Esophagus squamous epithelium (tissue), 5 donors: ENCODE data around the gene SPPL2B. TPM values are rescaled to one million over a fixed set of nuclear protein-coding genes. Genes with fewer than 3 reads are reported as not detected.
A peak's percentile ranks its signal among the peaks of the same experiment; 100 is the strongest.

Experiments used
- DNase-seq: peaks from one replicate; lab custom pipeline; 2025; lab: John Stamatoyannopoulos, UW
- H3K27ac ChIP-seq, 4 donors: fragments of 200-600 bp; sonication (generic); one replicate each; pipeline ENCODE4 v1.5.1; 2016 to 2019; ENCODE audit warnings: mild to moderate bottlenecking in 1 of 4
- H3K27me3 ChIP-seq, 4 donors: fragments of 200-600 bp; sonication (generic); 1 replicate in 3 of 4; 2 replicates in 1 of 4; pipeline versions ENCODE4 v1.5.1 to v1.6.0; 2017 to 2021; ENCODE audit warnings: antibody characterized with exemption in 1 of 4
- H3K36me3 ChIP-seq, 3 donors: fragments of 200-600 bp; sonication (generic); one replicate each; pipeline ENCODE4 v1.5.1; 2016 to 2019
- H3K4me1 ChIP-seq, 3 donors: fragments of 200-600 bp; sonication (generic); one replicate each; pipeline ENCODE4 v1.5.1; 2017 to 2019
- H3K4me3 ChIP-seq, 4 donors: fragments of 200-600 bp; sonication (generic); 1 replicate in 3 of 4; 2 replicates in 1 of 4; pipeline ENCODE4 v1.5.1; 2016 to 2019; ENCODE audit warnings: mild to moderate bottlenecking in 2 of 4, moderate library complexity in 1 of 4
- H3K9me3 ChIP-seq, 3 donors: fragments of 200-600 bp; sonication (generic); one replicate each; pipeline ENCODE4 v1.5.1; 2016 to 2019
- POLR2A ChIP-seq, 4 donors: fragments of 450-650 bp; IDR thresholded peaks; one replicate each; pipeline ENCODE4 v1.6.1; 2017; ENCODE audit warnings: antibody characterized with exemption in 4 of 4, mild to moderate bottlenecking in 4 of 4, moderate library complexity in 3 of 4
- WGBS, 2 donors: methylation state at CpG; one replicate each; pipeline ENCODE4 v1.1.5; 2018; 5-methylcytosine and 5-hydroxymethylcytosine counted together
- intact Hi-C: fragments of 100-400 bp; cut with DNase I; formaldehyde crosslinking; loops from one replicate; pipeline ENCODE4 v1.15.0; 2022
- total RNA-seq, 4 donors: library from RNA; depleted of rRNA; stranded (reverse); fragments of >200 nt; gene quantifications; one replicate each; pipeline ENCODE4 v1.1.0, GENCODE V29; 2016
- TF ChIP-seq, protein P1 (sequence below), 6 experiments: fragments of 450-650 bp in 4 of 6; fragments of 200-600 bp in 2 of 6; sonication (generic) in 2 of 6; IDR thresholded peaks; one replicate each; pipeline ENCODE4 v1.5.1; 2016 to 2019; ENCODE audit warnings: antibody characterized with exemption in 6 of 6, mild to moderate bottlenecking in 4 of 6, moderate library complexity in 4 of 6
- donor health status: DM: yes; HTN: yes; CAD: no.

The SPPL2B gene
- total RNA-seq, 4 donors from 2014 or later: 14.7 to 37.7 (median 36.2) TPM

DNA sequence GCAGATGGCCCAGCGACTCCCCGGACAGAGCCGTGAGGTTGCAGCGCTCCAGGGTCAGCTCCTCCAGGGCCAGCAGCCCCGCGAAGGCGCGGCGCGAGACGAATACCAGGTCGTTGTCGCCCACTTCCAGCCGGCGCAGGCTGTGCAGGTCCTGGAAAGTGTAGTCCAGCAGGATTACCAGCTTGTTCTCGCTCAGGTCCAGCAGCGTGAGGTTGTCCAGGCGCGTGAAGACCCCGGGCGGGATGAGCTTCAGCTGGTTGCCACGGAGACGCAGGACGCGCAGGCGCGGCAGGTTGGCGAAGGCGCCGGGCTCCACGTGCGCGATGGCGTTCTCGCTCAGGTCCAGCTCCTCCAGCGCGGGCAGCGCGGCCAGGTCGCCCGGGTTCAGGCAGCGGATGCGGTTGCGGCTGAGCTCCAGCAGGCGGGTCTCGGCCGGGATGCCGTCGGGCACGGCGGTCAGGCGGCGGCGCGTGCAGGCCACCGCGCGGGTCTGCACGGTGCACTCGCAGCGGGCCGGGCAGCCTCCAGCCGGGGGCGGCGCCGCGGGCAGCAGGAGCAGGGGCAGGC is 37.2 kb upstream of the SPPL2B start:
- Histone ChIP-seq H3K36me3 (no peaks in the 10 kb centered on the region), H3K4me1 (peaks cover 19 to 57% (median 28%) of the 10 kb centered on the region in 3 donors), H3K4me3 (peak overlapping the region in 3 of 4 donors; percentile 34 to 65 (median 51)), H3K9me3 (no peaks in the 10 kb centered on the region), H3K27me3 (peaks cover 21 to 100% (median 26%) of the 10 kb centered on the region in 4 donors), H3K27ac (no peak overlapping the region)
- TF ChIP-seq POLR2A (IDR thresholded peaks at IDR 0.05): no peak
- TF ChIP-seq, protein P1, sequence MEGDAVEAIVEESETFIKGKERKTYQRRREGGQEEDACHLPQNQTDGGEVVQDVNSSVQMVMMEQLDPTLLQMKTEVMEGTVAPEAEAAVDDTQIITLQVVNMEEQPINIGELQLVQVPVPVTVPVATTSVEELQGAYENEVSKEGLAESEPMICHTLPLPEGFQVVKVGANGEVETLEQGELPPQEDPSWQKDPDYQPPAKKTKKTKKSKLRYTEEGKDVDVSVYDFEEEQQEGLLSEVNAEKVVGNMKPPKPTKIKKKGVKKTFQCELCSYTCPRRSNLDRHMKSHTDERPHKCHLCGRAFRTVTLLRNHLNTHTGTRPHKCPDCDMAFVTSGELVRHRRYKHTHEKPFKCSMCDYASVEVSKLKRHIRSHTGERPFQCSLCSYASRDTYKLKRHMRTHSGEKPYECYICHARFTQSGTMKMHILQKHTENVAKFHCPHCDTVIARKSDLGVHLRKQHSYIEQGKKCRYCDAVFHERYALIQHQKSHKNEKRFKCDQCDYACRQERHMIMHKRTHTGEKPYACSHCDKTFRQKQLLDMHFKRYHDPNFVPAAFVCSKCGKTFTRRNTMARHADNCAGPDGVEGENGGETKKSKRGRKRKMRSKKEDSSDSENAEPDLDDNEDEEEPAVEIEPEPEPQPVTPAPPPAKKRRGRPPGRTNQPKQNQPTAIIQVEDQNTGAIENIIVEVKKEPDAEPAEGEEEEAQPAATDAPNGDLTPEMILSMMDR (IDR thresholded peaks at IDR 0.05): peak in 1 of 6 experiments; percentile 13
- WGBS, 2 donors: 16% methylated on average over 16 of the region's 67 CpGs; no CpG with 5 or more reads in 1 of the 2 donors
- intact Hi-C loops: no loop called here
- DNase-seq: no peak

DNA sequence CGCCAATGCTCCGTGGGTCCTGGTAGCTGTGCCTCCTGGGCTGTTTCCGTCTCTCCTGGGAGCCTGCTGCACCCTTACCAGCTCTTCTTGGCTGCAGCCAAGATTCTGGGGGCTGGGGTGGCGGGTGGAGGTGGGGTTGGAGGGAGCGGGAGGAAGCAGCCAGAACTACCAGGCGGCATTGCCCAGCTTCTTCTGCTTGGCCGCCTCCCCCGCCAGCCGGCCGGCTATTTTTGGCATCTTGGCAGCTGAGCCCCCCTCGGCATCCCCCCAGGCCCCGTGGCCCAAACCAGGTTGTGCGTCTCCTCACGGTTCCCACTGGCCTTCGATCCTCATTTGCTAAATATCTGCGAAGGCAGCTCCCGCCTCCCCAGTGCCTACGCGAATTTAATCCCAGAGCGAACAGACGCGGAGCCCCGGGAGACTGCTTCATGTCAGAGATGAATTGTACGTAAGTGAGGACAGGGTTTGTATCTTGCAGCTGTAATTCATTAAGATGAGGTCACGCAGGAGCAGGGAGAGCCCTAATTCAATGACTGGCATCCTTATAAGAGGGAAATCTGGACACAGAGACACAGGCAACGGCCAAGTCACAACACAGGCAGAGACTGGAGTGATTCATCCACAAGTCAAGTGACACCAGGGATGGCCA is 33.7 kb upstream of the SPPL2B start:
- intact Hi-C loops: no loop called here
- H3K9me3 ChIP-seq: no peaks in the 10 kb centered on the region
- H3K4me3 ChIP-seq: peak overlapping the region in 2 of 4 donors; percentile 15 to 44
- peaks cover 14 to 68% (median 17%) of the 10 kb centered on the region in 4 donors for H3K27me3 ChIP-seq
- no peak for DNase-seq
- WGBS, 2 donors: 25 to 34% methylated on average over 14 to 16 of the region's 26 CpGs
- H3K4me1 ChIP-seq: peaks cover 14 to 44% (median 25%) of the 10 kb centered on the region in 3 donors
- no peaks in the 10 kb centered on the region for H3K36me3 ChIP-seq
- peak overlapping the region in 3 of 4 donors; percentile 28 to 44 (median 42) for H3K27ac ChIP-seq
- TF ChIP-seq POLR2A (IDR thresholded peaks at IDR 0.05): no peak
- TF ChIP-seq, protein P1 (IDR thresholded peaks at IDR 0.05): no peak

DNA sequence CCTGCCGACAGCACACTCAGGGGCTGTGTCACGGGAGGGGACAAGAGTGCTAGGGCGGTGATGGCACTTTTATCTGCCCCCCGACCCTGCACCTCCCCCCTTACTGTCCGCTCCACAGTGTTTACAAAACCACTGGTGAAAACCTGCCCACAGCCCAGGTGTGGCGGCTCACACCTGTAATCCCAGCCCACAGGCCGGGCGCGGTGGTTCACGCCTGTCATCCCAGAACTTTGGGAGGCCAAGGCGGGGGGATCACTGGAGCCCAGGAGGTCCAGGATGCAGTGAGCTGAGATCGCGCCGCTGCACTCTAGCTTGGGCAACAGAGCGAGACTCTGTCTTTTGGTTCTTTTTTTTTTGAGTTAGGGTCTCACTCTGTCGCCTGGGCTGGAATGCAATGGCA is 32.3 kb upstream of the SPPL2B start:
- no peak overlapping the region for H3K4me3 ChIP-seq
- no peaks in the 10 kb centered on the region for H3K36me3 ChIP-seq
- H3K27ac ChIP-seq: no peak overlapping the region
- H3K4me1 ChIP-seq: peaks cover 2 to 30% (median 12%) of the 10 kb centered on the region in 3 donors
- intact Hi-C loops: no loop called here
- no peak for DNase-seq
- WGBS, 2 donors: 88 to 97% methylated on average over 9 to 13 of the region's 16 CpGs
- TF ChIP-seq, protein P1 (IDR thresholded peaks at IDR 0.05): no peak
- TF ChIP-seq POLR2A (IDR thresholded peaks at IDR 0.05): no peak
- no peaks in the 10 kb centered on the region for H3K9me3 ChIP-seq
- peaks cover 4 to 65% (median 7%) of the 10 kb centered on the region in 4 donors for H3K27me3 ChIP-seq

DNA sequence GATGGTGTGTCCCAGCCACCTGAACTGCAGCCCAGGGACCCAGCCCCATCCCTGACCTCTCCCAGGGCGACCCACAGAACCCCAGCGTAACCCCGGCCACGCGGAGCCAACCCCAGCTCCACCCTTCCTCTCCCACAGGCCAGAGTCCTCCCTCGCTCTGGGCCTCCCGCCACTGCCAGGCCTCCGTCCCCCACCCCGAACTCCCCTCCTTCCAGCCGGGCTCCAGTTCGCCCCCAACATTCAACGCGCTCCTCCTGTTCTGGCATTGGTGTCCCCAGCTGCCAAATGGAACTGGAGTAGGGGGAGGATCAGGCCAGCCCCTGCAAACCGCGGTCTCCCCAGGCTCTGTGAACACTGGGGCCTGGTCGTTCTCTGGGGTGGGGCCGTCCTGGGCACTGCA is 28.0 kb upstream of the SPPL2B start:
- TF ChIP-seq, protein P1 (IDR thresholded peaks at IDR 0.05): no peak
- no peak for TF ChIP-seq POLR2A (IDR thresholded peaks at IDR 0.05)
- Histone ChIP-seq H3K4me3 (no peak overlapping the region), H3K36me3 (no peaks in the 10 kb centered on the region), H3K9me3 (no peaks in the 10 kb centered on the region), H3K27me3 (peaks cover 0 to 62% (median 7%) of the 10 kb centered on the region in 4 donors), H3K4me1 (peaks cover 8 to 16% (median 9%) of the 10 kb centered on the region in 3 donors), H3K27ac (no peak overlapping the region)
- intact Hi-C loops: no loop called here
- 77 to 79% methylated on average over 15 to 16 of the region's 17 CpGs for WGBS, 2 donors
- DNase-seq: no peak
